ENCODE results near the gene CDC34. TPM values are rescaled to one million over a fixed set of nuclear protein-coding genes. Genes with fewer than 3 reads are reported as not detected.

Gene CDC34
- total and polyA plus RNA-seq, 9 of the 15 experiments (the other 6 are each of a cell fraction or from before 2014, with no cell fraction given): 0.80 to 203 (median 65.5) TPM

- no peaks in the 10 kb centered on the region; the same call in 2 of the 3 replicates for H3K79me2 ChIP-seq (ENCODE audit: control insufficient read depth, insufficient read depth, low read length)
- H3K4me2 ChIP-seq (ENCODE audit: insufficient read depth, low read length): no peak overlapping the region
- no peak for DNase-seq (ENCODE audit: extremely low read depth in 1 of 4, low spot score in 3 of 4)
- BruUV-seq (replicated peaks): no TSS peak
- no peak overlapping the region for H3K4me3 ChIP-seq
- no peak for ATAC-seq
- POLR2A ChIA-PET: interaction anchor here (0.8 to 1.8 kb wide), 2 partner anchors 12 to 16 kb away, joined by 3 to 6 read pairs; no protein-coding TSS in a partner anchor
- TF ChIP-seq ZMIZ1 (IDR thresholded peaks at IDR 0.05; ENCODE audit: low read depth in 2 of 2, low read length in 2 of 2) (no peak), BCOR (IDR thresholded peaks at IDR 0.05) (peak; percentile 54; the same call in 1 of the 2 replicates), SAFB (IDR thresholded peaks at IDR 0.05; ENCODE audit: borderline replicate concordance, low read depth, low read length) (peak; percentile 33; the same call in 1 of the 2 replicates)
- H3K9me1 ChIP-seq (ENCODE audit: control insufficient read depth, insufficient read depth, low read length): no peaks in the 10 kb centered on the region
- intact Hi-C loops (cut with micrococcal nuclease) (no loop called here), in situ Hi-C loops (cut with MboI) (no loop called here)
- no peak for FAIRE-seq
- H3K36me3 ChIP-seq (ENCODE audit: control insufficient read depth, insufficient read depth, low read length): no peaks in the 10 kb centered on the region
- no peak overlapping the region for H2AFZ ChIP-seq (ENCODE audit: low read depth, low read length)
- H3K4me1 ChIP-seq (replicated peaks in 1 of 2; ENCODE audit: control insufficient read depth in 2 of 2, insufficient read depth in 2 of 2, low read length in 2 of 2): peaks cover 0 to 66% of the 10 kb centered on the region in 2 experiments; a peak in 3 of 5 replicates
- CTCF ChIA-PET (ENCODE audit: low intra/inter-chr PET ratio): no interaction called here
- no peak overlapping the region for H3K27ac ChIP-seq (ENCODE audit: extremely low read depth, low read depth, low read length)
- H4K20me1 ChIP-seq (replicated peaks; ENCODE audit: control insufficient read depth, insufficient read depth, low read length): no peaks in the 10 kb centered on the region
- no peaks in the 10 kb centered on the region for H3K9me3 ChIP-seq (replicated peaks; ENCODE audit: control insufficient read depth, insufficient read depth, low read depth, low read length)
- peak overlapping the region in 1 of 2 experiments; percentile 52; a peak in 1 of 4 replicates for H3K9ac ChIP-seq (ENCODE audit: insufficient read depth in 1 of 2, low read depth in 2 of 2, low read length in 2 of 2)
- H3K27me3 ChIP-seq (ENCODE audit: control insufficient read depth in 2 of 2, insufficient read depth in 2 of 2, low read length in 2 of 2): no peaks in the 10 kb centered on the region
- WGBS (ENCODE audit: insufficient coverage, low coverage, missing lambda C conversion rate): 39% methylated on average over 14 of the region's 22 CpGs
Measured at GRCh38 chr19:494171-495080, 37.1 kb upstream of the CDC34 start.

Measured in K562 (cell line).